GM21528 (cell line): ENCODE data around the gene PIGP.
"Not testable (repeated sequence)": the region's sequence is repeated elsewhere in the genome, so short reads cannot be mapped to it uniquely, and the experiment has no call there.

Source experiments
- ATAC-seq: cut with Tn5 transposase; IDR thresholded peaks from one replicate; pipeline ENCODE4 v1.9.1; 2021; ENCODE audit warnings: mild to moderate bottlenecking, moderate library complexity; ENCODE audit not compliant: unreplicated experiment, low FRiP score

PIGP gene

GRCh38 chr21:37077403-37077802 is 4.5 kb upstream of the PIGP start:
- ATAC-seq: no peak

GRCh38 chr21:37076087-37076850 is 3.4 kb upstream of the PIGP start:
- ATAC-seq: no peak

- no peak for ATAC-seq
Measured at GRCh38 chr21:37075214-37075770, 2.4 kb upstream of the PIGP start.

GRCh38 chr21:37074546-37074945 is 1.7 kb upstream of the PIGP start:
- ATAC-seq: no peak

GRCh38 chr21:37074197-37074510 is 1.3 kb upstream of the PIGP start:
- no peak for ATAC-seq

GRCh38 chr21:37073417-37074196 is 736 bp upstream of the PIGP start:
- peak; percentile 37 for ATAC-seq

- ATAC-seq: peak; percentile 46
Measured at GRCh38 chr21:37072274-37072987, 440 bp downstream of the PIGP start.

- no peak for ATAC-seq
Measured at GRCh38 chr21:37071561-37072273, 1.2 kb downstream of the PIGP start.

- ATAC-seq: no peak
Measured at GRCh38 chr21:37065561-37066177, 7.2 kb downstream of the PIGP start.

GRCh38 chr21:37064841-37065240 is 8.0 kb downstream of the PIGP start:
- no peak for ATAC-seq

- ATAC-seq: no peak
Measured at GRCh38 chr21:37063433-37063832, 9.4 kb downstream of the PIGP start.

- no peak for ATAC-seq
Measured at GRCh38 chr21:37062593-37062935, 10.3 kb downstream of the PIGP start.

- no peak for ATAC-seq
Measured at GRCh38 chr21:37061926-37062592, 10.8 kb downstream of the PIGP start.

- no peak for ATAC-seq
Measured at GRCh38 chr21:37060296-37060695, 12.6 kb downstream of the PIGP start.

- ATAC-seq: no peak
Measured at GRCh38 chr21:37059181-37059580, 13.7 kb downstream of the PIGP start.

- no peak for ATAC-seq
Measured at GRCh38 chr21:37058261-37058660, 14.6 kb downstream of the PIGP start.

GRCh38 chr21:37057614-37058013 is 15.3 kb downstream of the PIGP start:
- ATAC-seq: no peak

GRCh38 chr21:37055271-37055855 is 17.5 kb downstream of the PIGP start:
- no peak for ATAC-seq

GRCh38 chr21:37049741-37050140 is 23.1 kb downstream of the PIGP start:
- not testable (repeated sequence) for ATAC-seq
